ENCODE measurements around the gene RAPGEF5.

RAPGEF5 gene

DNA sequence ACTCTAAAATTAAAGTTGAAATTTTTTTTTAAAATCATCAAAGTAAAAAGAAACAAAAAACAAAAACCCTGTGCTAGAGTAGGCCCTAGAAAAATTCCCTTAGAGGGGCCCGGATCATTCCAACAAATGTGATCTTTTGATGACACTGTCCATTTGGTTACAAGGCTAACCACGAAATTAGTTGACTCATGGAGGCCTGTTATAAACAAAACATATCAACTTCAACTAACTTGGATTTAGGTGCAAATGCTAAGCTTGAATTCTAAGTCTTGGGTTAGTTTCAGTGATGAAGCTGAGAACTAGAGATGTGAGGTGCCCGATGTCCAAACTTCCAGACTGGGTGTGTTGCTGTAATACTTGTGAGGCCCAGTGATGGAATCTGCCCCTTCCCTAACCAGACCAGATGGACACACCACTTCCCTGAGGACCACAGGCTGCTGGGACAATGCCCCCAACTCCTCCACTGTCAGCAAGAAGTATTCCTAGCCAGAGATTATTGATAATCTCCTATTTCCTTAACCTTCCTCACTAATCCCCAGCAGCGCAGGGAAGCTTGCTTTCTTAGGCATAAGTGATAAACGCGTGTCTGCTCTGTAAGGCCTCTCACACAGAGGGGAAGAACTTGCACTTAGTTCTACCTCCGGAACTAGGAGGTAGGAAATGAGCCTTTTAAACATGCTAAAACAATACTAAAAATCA is 108.7 kb downstream of the RAPGEF5 start:
- no peak for DNase-seq
- Histone ChIP-seq H3K4me3 (ENCODE audit: low read depth, low read length) (no peak overlapping the region), H3K27ac (no peak overlapping the region), H3K36me3 (replicated peaks) (no peaks in the 10 kb centered on the region), H3K27me3 (replicated peaks) (no peaks in the 10 kb centered on the region)
- TF ChIP-seq, protein P1, sequence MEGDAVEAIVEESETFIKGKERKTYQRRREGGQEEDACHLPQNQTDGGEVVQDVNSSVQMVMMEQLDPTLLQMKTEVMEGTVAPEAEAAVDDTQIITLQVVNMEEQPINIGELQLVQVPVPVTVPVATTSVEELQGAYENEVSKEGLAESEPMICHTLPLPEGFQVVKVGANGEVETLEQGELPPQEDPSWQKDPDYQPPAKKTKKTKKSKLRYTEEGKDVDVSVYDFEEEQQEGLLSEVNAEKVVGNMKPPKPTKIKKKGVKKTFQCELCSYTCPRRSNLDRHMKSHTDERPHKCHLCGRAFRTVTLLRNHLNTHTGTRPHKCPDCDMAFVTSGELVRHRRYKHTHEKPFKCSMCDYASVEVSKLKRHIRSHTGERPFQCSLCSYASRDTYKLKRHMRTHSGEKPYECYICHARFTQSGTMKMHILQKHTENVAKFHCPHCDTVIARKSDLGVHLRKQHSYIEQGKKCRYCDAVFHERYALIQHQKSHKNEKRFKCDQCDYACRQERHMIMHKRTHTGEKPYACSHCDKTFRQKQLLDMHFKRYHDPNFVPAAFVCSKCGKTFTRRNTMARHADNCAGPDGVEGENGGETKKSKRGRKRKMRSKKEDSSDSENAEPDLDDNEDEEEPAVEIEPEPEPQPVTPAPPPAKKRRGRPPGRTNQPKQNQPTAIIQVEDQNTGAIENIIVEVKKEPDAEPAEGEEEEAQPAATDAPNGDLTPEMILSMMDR (IDR thresholded peaks at IDR 0.05; ENCODE audit: low read depth, low read length, missing control alignments), result no peak
- in situ Hi-C loops (cut with HindIII; ENCODE audit: low pct_ligation_motif_present, low sequenced_read_pairs), result no loop called here

DNA sequence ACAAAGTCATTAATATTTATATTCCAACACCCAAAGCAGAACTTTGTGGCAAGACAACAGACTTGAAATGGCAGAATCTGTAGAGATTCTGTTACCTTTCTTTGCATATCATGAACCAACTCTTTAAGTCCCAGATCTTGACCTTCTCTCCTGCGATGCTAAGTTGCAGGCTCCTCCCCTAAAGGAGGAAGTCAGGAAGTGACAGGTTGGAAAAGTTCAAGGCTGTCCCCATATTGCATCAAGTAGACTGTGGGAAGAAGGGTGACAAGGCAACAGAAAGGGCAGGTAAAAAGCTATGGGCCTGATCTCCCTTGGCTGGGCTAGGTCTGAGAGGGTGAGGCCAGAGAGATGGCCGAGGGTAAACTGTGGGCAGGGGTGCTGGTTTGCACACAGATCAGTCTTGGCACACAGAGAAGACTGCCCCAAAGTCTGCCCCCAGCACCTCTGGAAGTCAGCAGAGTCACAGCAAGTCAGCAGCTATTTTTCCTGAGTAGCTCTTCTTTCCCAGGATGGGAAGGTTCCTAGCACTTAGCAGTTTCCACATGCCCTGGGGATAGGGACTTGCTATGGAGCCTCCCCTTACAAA is 115.1 kb downstream of the RAPGEF5 start:
- TF ChIP-seq, protein P1 (IDR thresholded peaks at IDR 0.05; ENCODE audit: low read depth, low read length, missing control alignments), result no peak
- no peaks in the 10 kb centered on the region for H3K36me3 ChIP-seq (replicated peaks)
- no peak overlapping the region for H3K4me3 ChIP-seq (ENCODE audit: low read depth, low read length)
- no peaks in the 10 kb centered on the region for H3K27me3 ChIP-seq (replicated peaks)
- DNase-seq, result no peak
- in situ Hi-C loops (cut with HindIII; ENCODE audit: low pct_ligation_motif_present, low sequenced_read_pairs), result no loop called here
- no peak overlapping the region for H3K27ac ChIP-seq

DNA sequence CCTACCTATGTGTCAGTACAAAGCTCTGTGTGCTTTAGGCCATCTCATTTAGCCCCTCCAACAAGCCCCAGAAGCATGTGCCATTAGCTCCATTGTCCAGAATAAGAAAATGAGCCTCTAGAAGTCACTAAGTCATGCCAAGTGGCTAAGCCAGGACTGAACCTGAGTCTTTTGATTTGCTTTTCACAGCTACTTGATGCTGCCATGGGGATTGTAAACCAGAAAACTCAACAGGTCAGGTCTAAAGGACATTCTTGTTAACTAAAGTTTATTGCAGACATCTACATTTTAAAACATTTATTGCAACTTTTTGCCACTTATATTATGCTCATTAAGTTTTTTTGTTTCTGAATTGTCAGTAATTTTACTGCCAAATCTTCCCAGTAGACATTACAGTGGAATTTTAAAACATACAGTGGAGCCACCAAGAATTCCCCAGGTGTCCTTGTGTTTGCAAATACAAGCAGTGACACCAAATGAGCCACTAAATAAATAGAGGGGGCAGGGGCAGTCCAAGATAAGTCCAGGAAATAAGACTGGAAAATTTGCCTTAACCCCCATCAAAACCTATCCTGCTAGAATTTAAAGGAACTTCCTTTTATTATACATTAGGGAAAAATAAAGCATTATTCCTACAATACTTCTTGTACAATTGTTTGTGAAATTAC is 115.9 kb downstream of the RAPGEF5 start:
- Histone ChIP-seq H3K36me3 (replicated peaks) (no peaks in the 10 kb centered on the region), H3K4me3 (ENCODE audit: low read depth, low read length) (no peak overlapping the region), H3K27ac (no peak overlapping the region), H3K27me3 (replicated peaks) (no peaks in the 10 kb centered on the region)
- no peak for DNase-seq
- TF ChIP-seq, protein P1 (IDR thresholded peaks at IDR 0.05; ENCODE audit: low read depth, low read length, missing control alignments), result no peak
- in situ Hi-C loops (cut with HindIII; ENCODE audit: low pct_ligation_motif_present, low sequenced_read_pairs), result no loop called here

DNA sequence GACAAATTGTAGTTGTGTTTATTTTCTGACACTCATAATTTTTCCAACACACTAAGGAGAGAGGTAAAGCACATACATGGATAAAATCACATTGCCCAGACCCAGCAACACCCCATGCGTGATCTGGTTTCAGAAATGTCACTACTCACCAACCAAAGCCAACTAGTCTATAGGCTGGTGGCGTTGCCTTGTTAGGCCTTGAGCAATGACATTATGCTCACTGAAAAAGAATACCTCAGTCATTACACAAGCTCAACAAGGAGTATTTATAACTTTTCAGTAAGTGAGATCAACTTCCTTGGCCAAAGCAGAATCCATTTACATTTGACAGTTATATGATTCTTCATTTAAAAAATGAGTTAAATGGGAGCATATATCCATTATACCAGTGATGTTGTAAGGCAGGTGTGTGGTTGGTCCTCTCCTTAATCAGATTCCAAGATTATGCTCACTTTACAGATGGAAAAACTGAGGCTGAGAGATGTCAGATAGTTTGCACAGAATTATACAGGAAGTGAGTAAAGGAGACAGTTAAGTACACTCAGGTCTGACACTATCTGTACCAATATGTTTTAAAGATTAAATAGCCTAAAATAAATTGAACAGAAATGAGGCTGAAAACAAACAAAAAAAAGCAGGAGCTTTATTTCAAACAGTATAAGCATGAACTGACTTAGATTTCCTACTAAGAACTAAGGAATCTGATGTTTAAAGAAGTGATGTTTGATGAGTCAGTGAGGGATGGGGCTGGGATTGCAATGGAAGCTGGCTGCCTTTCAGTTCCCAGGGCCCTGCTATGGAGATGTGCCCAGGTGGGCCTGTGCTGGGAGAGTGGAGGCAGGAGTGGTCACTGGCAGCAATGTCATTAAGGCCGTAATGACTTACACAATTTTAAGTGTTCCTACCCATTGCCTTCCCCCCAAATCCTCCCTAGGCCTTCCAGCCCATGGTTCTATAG is 118.3 kb downstream of the RAPGEF5 start:
- in situ Hi-C loops (cut with HindIII; ENCODE audit: low pct_ligation_motif_present, low sequenced_read_pairs), result no loop called here
- peak; percentile 42 for DNase-seq
- H3K27ac ChIP-seq, result no peak overlapping the region
- no peak overlapping the region for H3K4me3 ChIP-seq (ENCODE audit: low read depth, low read length)
- TF ChIP-seq, protein P1 (IDR thresholded peaks at IDR 0.05; ENCODE audit: low read depth, low read length, missing control alignments), result no peak
- no peaks in the 10 kb centered on the region for H3K27me3 ChIP-seq (replicated peaks)
- no peaks in the 10 kb centered on the region for H3K36me3 ChIP-seq (replicated peaks)

DNA sequence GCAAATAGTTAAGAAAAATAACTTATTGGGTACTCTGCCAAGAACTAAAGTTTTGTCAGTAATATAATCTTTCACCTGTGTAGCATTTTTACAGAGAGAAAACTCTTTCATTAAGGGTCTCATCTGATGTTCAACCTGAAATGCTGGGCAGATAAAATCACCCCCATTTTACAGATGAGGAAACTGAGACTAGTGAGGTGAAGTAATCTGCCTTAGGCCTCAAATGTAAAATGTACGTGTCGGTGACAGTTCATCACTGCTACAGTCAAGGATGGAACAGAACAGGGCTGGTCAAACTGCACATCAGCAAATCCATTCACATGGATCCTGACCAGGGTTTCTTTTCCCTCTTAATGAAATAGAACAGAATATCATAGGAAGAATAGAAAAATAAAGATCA is 121.8 kb downstream of the RAPGEF5 start:
- TF ChIP-seq, protein P1 (IDR thresholded peaks at IDR 0.05; ENCODE audit: low read depth, low read length, missing control alignments), result no peak
- in situ Hi-C loops (cut with HindIII; ENCODE audit: low pct_ligation_motif_present, low sequenced_read_pairs), result no loop called here
- no peak overlapping the region for H3K4me3 ChIP-seq (ENCODE audit: low read depth, low read length)
- no peaks in the 10 kb centered on the region for H3K27me3 ChIP-seq (replicated peaks)
- no peaks in the 10 kb centered on the region for H3K36me3 ChIP-seq (replicated peaks)
- H3K27ac ChIP-seq, result no peak overlapping the region
- DNase-seq, result no peak

All from brain microvascular endothelial cell (primary cell).